Tibial nerve (tissue), 4 donors: ENCODE measurements around the gene PRKCE.

Experiments
- CTCF ChIP-seq, 5 experiments: fragments of 200-600 bp in 3 of 5; fragments of 450-650 bp in 2 of 5; sonication (generic) in 3 of 5; IDR thresholded peaks; one replicate each; pipeline ENCODE4 v1.5.1; 2016 to 2019; ENCODE audit warnings: antibody characterized with exemption in 5 of 5, mild to moderate bottlenecking in 3 of 5, moderate library complexity in 2 of 5
- EP300 ChIP-seq, 2 donors: sonication (generic); formaldehyde crosslinking; IDR thresholded peaks; one replicate each; pipeline ENCODE4 v1.6.1; 2017; ENCODE audit warnings: antibody characterized with exemption in 2 of 2, mild to moderate bottlenecking in 1 of 2
- POLR2A ChIP-seq, 2 donors: fragments of 450-650 bp; IDR thresholded peaks; one replicate each; pipeline ENCODE4 v1.6.1; 2017; ENCODE audit warnings: antibody characterized with exemption in 2 of 2, mild to moderate bottlenecking in 2 of 2, moderate library complexity in 2 of 2

DNA sequence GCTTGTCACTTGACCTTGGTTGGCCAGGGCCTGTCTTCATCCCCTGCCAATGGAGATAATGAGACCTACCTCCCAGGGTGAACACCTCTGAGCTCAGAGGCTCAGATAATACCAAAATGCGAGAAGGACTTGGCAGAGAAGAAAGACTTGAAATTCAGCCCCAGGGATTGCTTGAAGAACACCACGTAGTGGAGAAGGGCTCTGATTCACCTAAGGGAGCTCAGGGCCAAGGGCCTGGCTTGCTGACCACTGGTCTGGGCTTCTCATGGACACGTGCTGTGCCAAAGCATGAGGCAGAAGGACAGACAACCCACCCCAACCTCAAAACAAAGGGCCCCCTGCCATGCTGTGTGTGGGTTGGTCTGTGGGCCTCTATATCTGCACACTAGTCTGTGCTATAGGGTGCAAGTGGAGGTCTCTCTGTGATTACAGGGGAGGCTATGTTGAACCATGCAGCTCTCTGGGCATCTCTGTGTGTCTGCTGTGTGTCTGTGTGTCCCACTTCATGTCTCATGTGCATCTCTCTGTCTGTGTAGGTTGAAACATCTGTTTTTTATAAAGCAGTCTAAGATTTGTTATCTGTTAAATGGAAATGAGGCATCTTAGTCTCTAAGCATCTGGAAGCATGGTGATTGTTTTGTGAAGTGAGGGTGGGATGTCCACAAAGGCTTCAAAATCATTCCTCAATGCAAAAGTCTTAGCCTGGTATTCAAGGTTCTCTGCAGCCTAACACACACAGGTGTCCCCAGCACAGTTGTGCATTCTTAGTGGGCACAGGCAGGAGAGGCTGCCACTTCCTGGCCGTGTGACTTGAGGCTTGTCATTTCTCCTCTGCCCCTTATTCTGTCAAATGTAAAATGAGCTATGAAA lies 584.8 kb downstream of the PRKCE start:
- TF ChIP-seq EP300 (IDR thresholded peaks at IDR 0.05) (no peak), CTCF (IDR thresholded peaks at IDR 0.05) (no peak), POLR2A (IDR thresholded peaks at IDR 0.05) (no peak)
